ENCODE results near the gene FABP7. TPM values are rescaled to one million over a fixed set of nuclear protein-coding genes. Genes with fewer than 3 reads are reported as not detected.

Gene FABP7
- total RNA-seq, 1 experiment from 2014 or later: 1.2 TPM

GRCh38 chr6:122799140-122799745 is 19.7 kb downstream of the FABP7 start:
- intact Hi-C loops (cut with micrococcal nuclease; ENCODE audit: unreplicated experiment): no loop called here

GRCh38 chr6:122799916-122800686 is 20.6 kb downstream of the FABP7 start:
- ChIA-PET POLR2A (ENCODE audit: low non-redundant PET) (no interaction called here), CTCF (no interaction called here)
- Histone ChIP-seq H3K4me1 (ENCODE audit: insufficient read depth, low read length, poor library complexity, severe bottlenecking) (peaks cover 16% of the 10 kb centered on the region), H3K9me3 (ENCODE audit: low read depth, low read length, poor library complexity, severe bottlenecking) (no peaks in the 10 kb centered on the region), H3K36me3 (ENCODE audit: insufficient read depth, low read length, poor library complexity, severe bottlenecking) (no peaks in the 10 kb centered on the region), H3K27ac (ENCODE audit: low read depth, low read length, poor library complexity, severe bottlenecking) (peak overlapping the region; percentile 7), H3K27me3 (replicated peaks; ENCODE audit: insufficient read depth, low read depth, low read length, poor library complexity) (no peaks in the 10 kb centered on the region), H3K4me3 (ENCODE audit: low read depth, low read length, poor library complexity, severe bottlenecking) (no peak overlapping the region)
- intact Hi-C loops (cut with micrococcal nuclease; ENCODE audit: unreplicated experiment): no loop called here
- no peak for DNase-seq (ENCODE audit: low spot score)
- BruUV-seq (replicated peaks): no TSS peak
- TF ChIP-seq EZH2 (IDR thresholded peaks at IDR 0.05; ENCODE audit: borderline replicate concordance, low read depth, low read length, poor library complexity, severe bottlenecking): no peak
- TF ChIP-seq CTCF (conservative IDR thresholded peaks at IDR 0.05; ENCODE audit: low read depth, low read length): no peak

More at GRCh38 chr6:122799140-122799745, 19.7 kb downstream of the FABP7 start:
- Histone ChIP-seq H3K27ac (ENCODE audit: low read depth, low read length, poor library complexity, severe bottlenecking) (no peak overlapping the region), H3K27me3 (replicated peaks; ENCODE audit: insufficient read depth, low read depth, low read length, poor library complexity) (no peaks in the 10 kb centered on the region), H3K4me1 (ENCODE audit: insufficient read depth, low read length, poor library complexity, severe bottlenecking) (peaks cover 16% of the 10 kb centered on the region), H3K9me3 (ENCODE audit: low read depth, low read length, poor library complexity, severe bottlenecking) (no peaks in the 10 kb centered on the region), H3K36me3 (ENCODE audit: insufficient read depth, low read length, poor library complexity, severe bottlenecking) (no peaks in the 10 kb centered on the region), H3K4me3 (ENCODE audit: low read depth, low read length, poor library complexity, severe bottlenecking) (no peak overlapping the region)
- TF ChIP-seq CTCF (conservative IDR thresholded peaks at IDR 0.05; ENCODE audit: low read depth, low read length) (no peak), EZH2 (IDR thresholded peaks at IDR 0.05; ENCODE audit: borderline replicate concordance, low read depth, low read length, poor library complexity, severe bottlenecking) (no peak)
- no TSS peak for BruUV-seq (replicated peaks)
- POLR2A ChIA-PET (ENCODE audit: low non-redundant PET): no interaction called here
- CTCF ChIA-PET: no interaction called here
- DNase-seq (ENCODE audit: low spot score): no peak

- CTCF ChIA-PET: no interaction called here
- DNase-seq (ENCODE audit: low spot score): no peak
- Histone ChIP-seq H3K36me3 (ENCODE audit: insufficient read depth, low read length, poor library complexity, severe bottlenecking) (no peaks in the 10 kb centered on the region), H3K4me1 (ENCODE audit: insufficient read depth, low read length, poor library complexity, severe bottlenecking) (peaks cover 17% of the 10 kb centered on the region), H3K27ac (ENCODE audit: low read depth, low read length, poor library complexity, severe bottlenecking) (no peak overlapping the region), H3K4me3 (ENCODE audit: low read depth, low read length, poor library complexity, severe bottlenecking) (no peak overlapping the region), H3K9me3 (ENCODE audit: low read depth, low read length, poor library complexity, severe bottlenecking) (no peaks in the 10 kb centered on the region), H3K27me3 (replicated peaks; ENCODE audit: insufficient read depth, low read depth, low read length, poor library complexity) (no peaks in the 10 kb centered on the region)
- no peak for TF ChIP-seq CTCF (conservative IDR thresholded peaks at IDR 0.05; ENCODE audit: low read depth, low read length)
- no peak for TF ChIP-seq EZH2 (IDR thresholded peaks at IDR 0.05; ENCODE audit: borderline replicate concordance, low read depth, low read length, poor library complexity, severe bottlenecking)
- intact Hi-C loops (cut with micrococcal nuclease; ENCODE audit: unreplicated experiment): no loop called here
- BruUV-seq (replicated peaks): no TSS peak
- POLR2A ChIA-PET (ENCODE audit: low non-redundant PET): no interaction called here
These were observed 21.4 kb downstream of the FABP7 start for GRCh38 chr6:122800906-122801305.
